22Rv1 (cell line): Measurements from ENCODE around the gene CCNF.

ENCODE experiments used
- H3K27ac ChIP-seq: fragments of 450-650 bp; 2 replicates; pipeline ENCODE4 v1.5.1; 2017
- ZFX ChIP-seq: fragments of 450-650 bp; IDR thresholded peaks from 2 replicates; pipeline ENCODE4 v1.6.1; 2017; ENCODE audit warnings: antibody characterized with exemption, borderline replicate concordance
- TF ChIP-seq, protein P1 (sequence below): fragments of 450-650 bp; IDR thresholded peaks from 2 replicates; pipeline ENCODE4 v1.5.1; 2017; ENCODE audit warnings: mild to moderate bottlenecking

Gene CCNF

GRCh38 chr16:2480948-2481347 is 51.7 kb downstream of the CCNF start:
- H3K27ac ChIP-seq = peak overlapping the region; percentile 23; the same call in 1 of the 2 replicates
- TF ChIP-seq, protein P1, sequence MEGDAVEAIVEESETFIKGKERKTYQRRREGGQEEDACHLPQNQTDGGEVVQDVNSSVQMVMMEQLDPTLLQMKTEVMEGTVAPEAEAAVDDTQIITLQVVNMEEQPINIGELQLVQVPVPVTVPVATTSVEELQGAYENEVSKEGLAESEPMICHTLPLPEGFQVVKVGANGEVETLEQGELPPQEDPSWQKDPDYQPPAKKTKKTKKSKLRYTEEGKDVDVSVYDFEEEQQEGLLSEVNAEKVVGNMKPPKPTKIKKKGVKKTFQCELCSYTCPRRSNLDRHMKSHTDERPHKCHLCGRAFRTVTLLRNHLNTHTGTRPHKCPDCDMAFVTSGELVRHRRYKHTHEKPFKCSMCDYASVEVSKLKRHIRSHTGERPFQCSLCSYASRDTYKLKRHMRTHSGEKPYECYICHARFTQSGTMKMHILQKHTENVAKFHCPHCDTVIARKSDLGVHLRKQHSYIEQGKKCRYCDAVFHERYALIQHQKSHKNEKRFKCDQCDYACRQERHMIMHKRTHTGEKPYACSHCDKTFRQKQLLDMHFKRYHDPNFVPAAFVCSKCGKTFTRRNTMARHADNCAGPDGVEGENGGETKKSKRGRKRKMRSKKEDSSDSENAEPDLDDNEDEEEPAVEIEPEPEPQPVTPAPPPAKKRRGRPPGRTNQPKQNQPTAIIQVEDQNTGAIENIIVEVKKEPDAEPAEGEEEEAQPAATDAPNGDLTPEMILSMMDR = no peak
- no peak for TF ChIP-seq ZFX

GRCh38 chr16:2481676-2482075 is 52.4 kb downstream of the CCNF start:
- peak overlapping the region; percentile 23; the same call in 1 of the 2 replicates for H3K27ac ChIP-seq
- TF ChIP-seq, protein P1 = no peak
- TF ChIP-seq ZFX = no peak

DNA sequence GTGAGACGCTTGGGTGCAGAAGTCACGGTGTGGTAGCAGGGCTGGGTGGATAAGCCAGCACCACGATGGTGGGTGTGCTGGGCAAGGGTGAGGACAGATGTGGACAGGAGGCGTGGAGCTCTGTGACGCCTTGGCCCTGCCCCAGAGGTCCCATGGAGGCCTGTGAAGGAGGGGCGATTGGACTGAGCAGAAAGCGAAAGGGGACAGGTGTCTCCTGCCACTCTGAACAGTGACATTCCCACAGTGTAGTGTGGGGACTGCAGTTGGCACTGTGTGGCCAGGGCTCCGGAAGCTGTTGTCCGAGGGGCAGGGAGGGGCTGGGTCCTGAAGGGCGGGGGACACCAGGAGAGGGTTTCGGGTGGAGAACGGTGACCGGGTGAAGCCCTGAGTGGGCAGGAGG is 53.0 kb downstream of the CCNF start:
- no peak for TF ChIP-seq ZFX
- TF ChIP-seq, protein P1 = no peak

DNA sequence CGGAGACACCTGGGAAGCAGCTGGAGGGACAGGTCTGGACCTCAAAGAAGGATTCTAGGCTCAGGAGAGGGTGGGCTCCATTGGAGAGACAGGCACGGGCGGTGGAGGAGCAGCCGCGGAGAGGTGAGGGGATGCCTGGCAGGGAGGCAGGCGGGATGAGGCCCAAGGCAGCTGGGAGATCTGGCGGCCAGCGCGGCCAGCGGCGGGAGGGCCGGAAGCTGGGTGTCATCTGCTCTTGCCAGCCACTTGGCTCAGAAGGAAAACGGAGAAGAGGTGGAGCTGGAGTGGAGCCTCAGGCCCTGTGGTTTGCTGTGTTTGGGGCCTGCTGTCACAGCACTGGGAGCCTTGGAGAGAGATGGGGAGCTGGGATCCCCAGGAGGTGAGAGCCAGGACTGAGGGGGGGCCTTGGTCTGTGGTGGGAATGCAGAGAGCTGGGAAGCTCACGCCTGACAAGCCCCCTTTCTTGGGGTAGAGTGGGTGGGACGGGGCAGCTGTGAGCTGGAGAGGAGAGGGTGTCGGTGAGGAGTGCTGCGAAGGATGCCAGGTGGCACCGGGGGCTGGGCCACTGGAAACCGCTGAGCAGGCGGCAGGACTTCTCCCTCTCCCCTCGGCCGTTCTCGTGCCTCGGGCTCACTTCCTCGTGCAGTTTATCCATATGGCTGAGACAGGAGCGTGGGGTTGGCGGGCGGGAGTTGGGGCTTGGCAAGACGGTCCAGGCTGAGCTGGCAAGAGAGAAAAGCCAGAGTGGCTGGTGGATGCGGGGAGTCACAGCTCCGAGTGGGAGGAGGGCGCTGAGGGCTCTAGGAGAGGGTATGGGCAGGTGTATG is 53.7 kb downstream of the CCNF start:
- no peak for TF ChIP-seq ZFX
- TF ChIP-seq, protein P1 = no peak
- H3K27ac ChIP-seq = no peak overlapping the region

More for the DNA sequence above, 53.0 kb downstream of the CCNF start:
- H3K27ac ChIP-seq = no peak overlapping the region

GRCh38 chr16:2483939-2484897 is 55.0 kb downstream of the CCNF start:
- H3K27ac ChIP-seq = no peak overlapping the region
- no peak for TF ChIP-seq ZFX

DNA sequence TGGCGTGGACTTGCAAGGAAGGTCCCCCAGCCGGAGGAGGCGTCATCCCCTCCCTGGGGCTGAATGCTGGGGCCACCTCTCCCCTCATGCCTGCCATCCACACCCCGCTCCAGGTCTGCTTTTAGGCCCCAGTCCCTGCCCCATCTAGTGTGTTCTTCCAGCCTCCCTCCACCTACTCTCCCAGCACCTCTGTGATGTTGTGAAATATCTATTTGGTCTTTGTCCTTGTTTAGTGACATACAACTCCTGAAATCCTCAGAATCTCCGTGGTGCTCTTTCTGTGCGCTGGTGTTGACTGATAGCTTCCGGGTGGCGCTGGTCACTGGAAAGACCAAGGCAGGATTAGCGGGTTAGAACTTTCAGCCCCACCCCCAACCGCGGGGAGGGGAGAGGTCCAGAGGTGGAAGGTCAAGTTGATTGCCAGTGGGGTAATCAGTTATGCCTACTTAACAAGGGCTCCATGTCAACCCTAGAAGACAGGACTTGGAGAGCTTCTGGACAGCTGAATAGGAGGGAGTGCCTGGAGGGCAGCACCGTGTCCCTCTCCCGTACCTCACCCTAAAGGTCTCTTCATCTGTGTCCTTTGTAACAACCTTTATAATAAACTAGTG is 55.8 kb downstream of the CCNF start:
- H3K27ac ChIP-seq = no peak overlapping the region
- TF ChIP-seq ZFX = no peak
- TF ChIP-seq, protein P1 = no peak

GRCh38 chr16:2485811-2486507 is 56.7 kb downstream of the CCNF start:
- TF ChIP-seq, protein P1 = no peak
- no peak for TF ChIP-seq ZFX
- no peak overlapping the region for H3K27ac ChIP-seq
